H4 (cell line): ENCODE measurements around the gene DYSF. TPM values are rescaled to one million over a fixed set of nuclear protein-coding genes. Genes with fewer than 3 reads are reported as not detected.
A peak's percentile ranks its signal among the peaks of the same experiment; 100 is the strongest.

Experiments
- DNase-seq: peaks from one replicate; pipeline ENCODE4 v3.0.0-alpha.2; 2015; ENCODE audit warnings: low spot score
- total RNA-seq: library from RNA; depleted of rRNA; stranded (reverse); fragments of >200 nt; shearing (Covaris generic); gene quantifications from 2 replicates; pipeline ENCODE4 v1.2.3, GENCODE V29; 2014

Gene DYSF
- total RNA-seq, 1 experiment from 2014 or later: 0.43 TPM

DNA sequence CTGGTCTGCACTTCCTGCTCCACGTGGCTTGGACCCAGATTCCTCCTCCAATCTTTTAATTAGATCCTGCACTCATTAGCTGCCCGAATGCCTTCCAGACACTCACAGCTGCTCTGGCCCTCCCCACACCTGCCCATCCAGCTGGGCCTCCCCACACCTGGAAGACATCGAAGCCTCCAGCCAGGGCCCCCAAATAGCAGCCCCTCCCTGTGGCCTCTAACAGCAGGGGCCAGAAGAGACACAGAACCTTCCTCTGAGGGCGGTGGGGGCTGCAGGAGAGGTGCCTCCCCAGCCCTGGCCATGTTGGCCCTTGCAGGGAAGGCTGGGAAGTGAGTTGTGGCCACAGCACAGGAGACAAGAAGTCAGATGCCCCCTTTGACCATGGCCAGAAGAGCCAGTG, 252.8 kb downstream of the DYSF start:
- no peak for DNase-seq

- no peak for DNase-seq
Observed at GRCh38 chr2:71706836-71707235, 253.5 kb downstream of the DYSF start.

GRCh38 chr2:71710367-71711132, 257.2 kb downstream of the DYSF start:
- no peak for DNase-seq

DNA sequence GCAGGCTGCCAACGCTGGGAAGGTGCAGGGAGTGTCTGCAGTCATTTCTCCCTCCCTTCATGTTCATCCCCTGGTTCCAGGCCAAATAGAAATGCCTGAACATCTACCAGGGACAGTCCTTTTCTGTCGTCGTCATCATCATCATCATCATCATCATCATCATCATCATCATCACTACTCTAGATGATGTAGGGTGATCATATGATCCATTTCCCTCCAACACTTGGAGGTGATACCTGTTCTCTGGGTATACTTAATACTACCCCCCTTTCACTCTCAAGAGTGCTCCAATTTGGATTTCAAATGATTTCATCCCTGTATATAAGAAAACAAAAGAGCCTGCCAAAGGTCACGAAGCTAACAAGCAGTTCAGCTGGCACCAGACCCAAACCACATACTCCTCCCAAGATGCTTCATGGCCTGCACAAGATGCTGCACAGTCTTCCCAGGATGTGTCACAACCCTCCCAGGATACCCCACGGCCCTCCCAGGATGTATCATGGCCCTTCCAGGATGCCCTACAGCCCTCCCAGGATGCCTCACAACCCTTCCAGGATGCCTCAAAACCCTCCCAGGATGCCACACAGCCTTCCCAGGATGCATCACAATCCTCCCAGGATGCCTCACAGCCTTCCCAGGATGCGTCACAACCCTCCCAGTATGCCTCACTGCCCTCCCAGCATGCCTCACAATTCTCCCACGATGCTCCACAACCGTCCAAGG, 257.9 kb downstream of the DYSF start:
- peak; percentile 34 for DNase-seq

DNA sequence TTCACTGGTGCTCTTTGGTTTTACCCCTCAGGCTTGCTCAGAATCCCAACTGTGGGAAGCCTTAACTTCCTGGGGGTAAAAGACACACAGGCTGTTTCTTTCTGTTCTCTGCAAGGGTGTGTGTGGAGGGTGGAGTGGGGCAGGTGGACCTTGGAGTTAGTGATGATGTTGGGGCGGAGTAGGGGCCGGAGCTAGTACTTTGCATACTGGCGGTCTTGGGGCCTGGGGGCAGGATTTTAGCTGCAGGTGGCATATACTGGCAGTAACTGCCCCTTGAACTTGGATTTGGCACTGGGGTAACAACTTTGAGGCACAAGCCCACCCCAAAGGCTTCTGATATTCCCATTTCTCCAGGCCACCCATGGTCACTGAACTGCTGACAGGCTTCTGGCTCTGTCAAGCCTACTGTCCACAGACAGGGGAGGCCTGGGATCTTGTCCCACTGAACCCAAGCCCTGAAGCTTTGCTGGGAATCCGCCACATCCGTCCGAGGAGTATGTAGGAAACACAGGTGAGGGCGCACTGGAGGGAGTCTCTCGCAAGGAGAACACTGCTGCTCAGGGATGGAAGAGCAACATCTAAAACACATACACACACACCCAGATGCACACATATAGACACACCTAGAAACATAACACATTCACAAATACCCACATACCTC, 258.9 kb downstream of the DYSF start:
- no peak for DNase-seq

DNA sequence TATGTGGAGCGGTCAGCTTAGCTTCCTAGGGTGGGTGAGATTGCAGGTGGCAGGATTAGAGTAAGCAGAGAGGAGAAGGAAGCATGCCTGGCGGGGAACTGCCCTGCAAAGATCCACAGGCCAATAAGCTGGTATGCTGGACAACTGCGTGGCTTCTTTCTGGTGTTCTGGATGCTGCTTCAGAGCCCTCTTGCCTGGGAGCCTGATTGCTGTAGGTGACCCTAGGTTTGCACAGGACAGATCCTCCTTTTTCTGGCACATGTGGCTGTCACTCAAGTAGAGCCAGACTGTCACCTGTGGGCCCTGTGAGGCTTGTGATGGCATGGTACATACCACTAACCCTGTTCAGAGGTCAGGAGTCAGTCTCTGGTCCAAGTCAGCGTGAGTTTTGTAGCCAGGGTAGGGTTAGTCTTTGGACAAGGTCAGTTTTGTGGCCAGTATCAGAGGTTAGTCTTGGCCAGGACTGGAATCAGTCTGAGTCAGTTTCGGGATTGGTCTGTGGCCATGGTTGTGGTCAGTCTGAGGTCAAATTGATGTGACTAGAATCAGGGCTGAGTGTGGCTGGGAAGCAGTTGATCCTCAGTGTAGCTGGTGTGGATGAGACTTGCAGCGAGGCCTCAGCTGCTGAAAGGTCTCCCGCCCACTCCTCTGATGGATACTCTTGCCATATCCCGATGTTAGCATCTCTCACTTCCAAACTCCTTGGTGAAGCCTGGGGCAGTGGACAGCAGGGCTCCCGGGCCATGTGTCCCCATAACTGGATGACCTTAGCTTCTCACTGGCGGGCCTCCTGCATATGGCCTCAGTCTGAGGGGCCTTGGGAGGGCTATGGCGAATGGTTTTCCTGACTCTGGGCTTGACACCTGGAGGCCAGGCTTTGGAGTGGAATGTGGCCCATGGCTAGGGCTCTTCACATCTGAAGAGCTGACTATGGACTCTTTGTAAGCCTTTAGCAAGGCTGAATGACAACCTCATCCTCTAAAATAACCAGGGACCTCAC, 260.5 kb downstream of the DYSF start:
- no peak for DNase-seq

DNA sequence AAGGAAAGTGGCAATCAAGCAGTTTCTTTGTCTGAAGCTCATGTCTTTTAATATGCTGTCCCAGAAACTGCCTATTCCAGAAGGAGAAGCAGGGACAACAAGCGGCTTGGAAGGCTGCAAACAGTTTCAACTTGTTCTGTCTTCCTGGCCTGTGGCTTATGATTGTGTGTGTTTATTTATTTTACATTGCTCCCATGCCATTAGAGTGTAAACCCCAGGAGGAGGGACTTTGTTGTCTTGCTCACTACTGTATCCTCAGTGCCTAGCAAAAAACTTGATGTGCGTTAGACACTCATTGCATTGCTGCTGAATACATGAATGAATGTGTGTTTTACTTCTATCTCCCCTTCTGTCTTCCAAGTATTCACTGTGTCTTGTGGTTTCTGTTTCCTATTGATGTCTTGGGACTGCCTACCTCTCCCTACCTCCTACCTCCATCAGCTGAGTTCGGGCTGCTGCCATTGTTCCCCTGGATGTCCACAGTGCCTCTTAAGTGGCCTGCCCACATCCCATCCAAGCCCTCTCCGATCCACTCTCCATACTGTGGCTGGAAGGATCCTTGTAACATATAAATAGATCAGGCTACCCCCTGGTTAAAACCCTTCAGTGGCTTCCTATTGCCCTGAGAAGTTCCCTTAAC, 261.4 kb downstream of the DYSF start:
- peak; percentile 25 for DNase-seq

- no peak for DNase-seq
Observed at GRCh38 chr2:71715241-71715750, 261.9 kb downstream of the DYSF start.

- no peak for DNase-seq
Observed at GRCh38 chr2:71715951-71716696, 262.8 kb downstream of the DYSF start.

- DNase-seq: peak; percentile 85
Observed at GRCh38 chr2:71716697-71717624, 263.6 kb downstream of the DYSF start.

DNA sequence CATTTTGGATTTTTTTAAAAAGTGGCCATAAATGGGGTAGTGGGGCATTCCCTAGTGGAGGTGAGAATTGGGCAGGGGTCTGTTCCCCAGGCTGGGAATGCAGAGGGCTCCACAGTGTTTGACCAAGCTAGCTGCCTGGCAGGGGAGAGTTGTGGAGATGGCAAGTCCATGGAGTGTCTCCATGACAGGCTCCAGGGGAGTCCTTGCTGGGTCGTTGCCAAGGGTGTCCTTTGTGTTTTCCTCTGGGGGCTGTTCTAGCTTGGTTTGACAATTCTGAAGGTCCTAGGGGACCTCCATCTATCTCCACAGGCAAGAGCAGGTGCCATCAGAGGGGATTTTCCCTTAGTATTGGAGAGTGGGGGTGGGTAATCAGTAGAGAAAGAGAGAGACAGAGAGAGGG, 265.3 kb downstream of the DYSF start:
- no peak for DNase-seq

- DNase-seq: no peak
Observed at GRCh38 chr2:71719520-71720282, 266.3 kb downstream of the DYSF start.

DNA sequence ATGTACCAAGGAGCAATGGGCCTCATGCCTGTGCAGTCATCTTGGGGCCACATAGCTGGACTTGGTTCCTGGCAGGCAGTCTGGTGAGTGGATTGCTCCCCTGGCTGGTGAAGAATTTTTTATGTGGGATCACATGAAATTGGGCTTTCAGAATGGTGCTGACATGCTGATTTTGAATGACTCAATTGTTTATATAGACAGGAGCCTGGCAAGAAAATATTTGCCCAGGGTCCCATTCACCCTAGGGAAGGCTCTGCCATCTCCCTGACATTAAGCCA, 266.9 kb downstream of the DYSF start:
- no peak for DNase-seq

DNA sequence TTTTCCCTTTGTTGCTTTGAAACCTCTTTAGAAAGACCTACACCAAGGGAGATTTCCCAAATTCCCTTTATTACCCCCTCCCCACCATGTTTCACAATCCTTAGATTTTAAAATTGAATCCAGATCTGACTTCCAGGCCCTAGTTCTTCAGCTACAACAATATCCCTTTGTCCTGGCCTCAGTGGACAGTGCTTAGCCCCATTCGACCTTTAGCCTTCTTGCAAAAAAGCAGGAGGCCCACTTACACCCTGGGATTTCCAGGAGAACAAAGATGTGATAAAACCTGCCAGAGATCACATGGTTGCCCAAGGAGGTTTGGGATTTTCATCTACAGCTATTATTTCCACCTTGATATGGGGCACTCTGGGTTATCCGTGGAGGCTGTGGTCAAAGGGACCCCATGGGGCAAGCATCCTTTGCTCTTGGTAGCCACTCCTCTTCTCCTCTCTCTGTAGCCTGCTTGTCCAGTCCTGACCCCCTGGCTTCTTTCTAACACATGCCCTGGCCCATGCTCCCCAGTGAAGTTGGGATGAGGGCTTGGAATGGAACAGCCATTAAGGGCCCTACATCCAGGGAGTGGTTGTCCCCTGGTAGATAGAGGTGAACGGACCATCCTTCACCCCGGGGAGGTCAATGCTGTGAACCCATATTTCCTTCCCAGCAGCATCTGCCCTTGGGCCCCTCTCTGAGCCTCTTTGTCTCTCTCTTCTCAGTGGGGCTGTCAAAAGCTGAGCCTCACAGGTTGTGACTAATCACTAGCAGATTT, 267.4 kb downstream of the DYSF start:
- no peak for DNase-seq

- DNase-seq: no peak
Observed at GRCh38 chr2:71721362-71721665, 268.0 kb downstream of the DYSF start.

GRCh38 chr2:71721669-71722068, 268.3 kb downstream of the DYSF start:
- DNase-seq: no peak

DNA sequence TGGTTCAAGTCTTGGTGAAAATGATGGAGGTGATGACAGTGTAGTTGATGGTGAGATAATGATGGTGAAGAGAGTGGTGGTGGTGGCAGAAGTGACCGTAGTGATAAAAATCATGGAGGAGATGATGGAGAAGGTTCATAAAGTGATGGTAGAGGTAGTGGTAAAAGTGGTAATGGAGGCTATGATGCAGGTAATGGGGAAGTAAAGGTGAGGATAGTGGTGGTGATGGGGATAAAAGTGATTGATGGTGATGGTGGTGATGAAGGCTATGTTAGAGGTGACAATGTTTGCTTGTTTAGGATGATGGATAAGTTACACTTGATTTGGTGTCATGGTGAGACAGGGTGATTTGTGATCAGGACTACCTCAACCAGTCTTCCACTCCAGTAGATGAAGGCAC, 268.9 kb downstream of the DYSF start:
- DNase-seq: no peak

- DNase-seq: no peak
Observed at GRCh38 chr2:71724793-71725192, 271.4 kb downstream of the DYSF start.
